NCI-H187 (cell line): ENCODE results near the gene USP44.
"Not testable (repeated sequence)": the region's sequence is repeated elsewhere in the genome, so short reads cannot be mapped to it uniquely, and the experiment has no call there.

Experiments
- DNase-seq, 2 experiments: peaks; one replicate each; lab custom pipeline; 2025; lab: John Stamatoyannopoulos, UW

The USP44 gene

DNA sequence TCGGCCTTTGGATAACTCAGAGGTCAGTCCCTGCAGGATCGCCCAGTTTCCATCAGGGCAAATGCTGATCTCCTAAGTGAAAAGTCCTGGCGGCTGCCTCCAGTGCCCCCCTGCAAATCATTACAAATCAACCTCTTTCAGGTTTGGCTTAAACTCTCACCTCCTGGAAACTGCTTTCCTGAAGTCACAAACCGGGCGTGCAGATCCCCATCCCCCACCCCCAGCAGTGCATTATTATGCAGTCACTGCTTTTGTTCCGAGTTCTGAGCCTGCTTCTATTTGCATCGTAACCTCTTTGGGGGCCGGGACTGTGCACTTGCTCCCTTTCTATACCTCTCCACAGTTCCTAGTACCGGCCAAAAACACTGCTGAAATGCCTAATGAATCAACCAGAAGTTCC lies at the start of gene USP44:
TSS of gene USP44 (minus strand) at position 172 of the 400 bp plus-strand sequence. CDS start 17,220 bp downstream, outside the sequence.
- no peak for DNase-seq

DNA sequence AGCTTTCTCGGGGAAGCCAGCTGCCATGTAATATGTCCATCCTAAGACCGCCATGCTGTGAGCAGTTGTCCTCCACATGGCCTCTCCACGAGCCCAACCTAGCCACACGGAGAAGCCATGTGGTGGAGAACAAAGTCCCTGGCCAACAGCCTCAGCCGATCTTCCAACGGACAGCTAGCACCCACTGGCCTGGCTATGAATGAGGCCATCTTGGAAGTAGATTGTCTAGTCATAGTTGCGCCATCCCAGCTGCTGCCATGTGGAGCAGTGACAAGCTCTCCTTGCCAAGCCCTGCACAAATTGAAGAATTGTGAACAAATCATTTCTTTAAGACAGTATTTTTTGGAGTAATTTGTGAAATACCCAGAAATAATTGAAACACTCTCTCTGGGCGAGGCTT lies 49.3 kb upstream of the USP44 start:
- no peak for DNase-seq

DNA sequence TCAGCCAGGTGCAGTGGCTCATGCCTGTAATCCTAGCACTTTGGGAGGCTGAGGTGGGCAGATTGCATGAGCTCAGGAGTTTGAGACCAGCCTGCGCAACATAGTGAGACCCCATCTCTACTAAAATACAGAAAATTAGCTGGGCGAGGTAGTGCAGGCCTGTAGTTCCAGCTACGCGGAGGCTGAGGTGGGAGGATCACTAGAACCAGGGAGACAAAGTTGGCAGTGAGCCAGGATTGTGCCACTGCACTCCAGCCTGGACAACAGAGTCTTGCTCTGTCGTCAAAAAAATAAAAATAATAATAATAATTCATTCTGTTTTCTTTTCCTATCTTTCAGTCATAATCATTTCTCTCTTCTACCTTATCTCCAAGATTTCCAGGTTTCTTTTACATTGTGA lies 48.6 kb upstream of the USP44 start:
- DNase-seq: no peak

DNA sequence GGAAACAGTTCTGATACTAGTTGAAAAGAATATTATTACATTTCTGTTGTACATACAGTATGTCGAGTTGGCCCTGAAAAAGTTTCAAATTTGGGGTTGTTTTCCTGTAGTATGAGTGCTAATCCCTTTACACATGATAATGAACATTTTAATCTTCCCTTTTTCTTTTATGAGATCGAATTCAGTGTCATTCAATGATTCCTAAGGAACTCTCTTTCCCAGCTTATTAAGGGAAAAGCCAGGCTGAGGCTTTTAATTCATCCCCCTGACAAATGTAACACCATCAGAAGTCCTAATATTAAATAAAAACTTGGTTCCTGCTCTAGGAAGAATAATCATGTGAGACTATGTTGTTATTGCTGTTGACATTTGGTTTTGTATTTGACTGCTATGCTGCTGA lies 42.9 kb upstream of the USP44 start:
- DNase-seq: no peak

DNA sequence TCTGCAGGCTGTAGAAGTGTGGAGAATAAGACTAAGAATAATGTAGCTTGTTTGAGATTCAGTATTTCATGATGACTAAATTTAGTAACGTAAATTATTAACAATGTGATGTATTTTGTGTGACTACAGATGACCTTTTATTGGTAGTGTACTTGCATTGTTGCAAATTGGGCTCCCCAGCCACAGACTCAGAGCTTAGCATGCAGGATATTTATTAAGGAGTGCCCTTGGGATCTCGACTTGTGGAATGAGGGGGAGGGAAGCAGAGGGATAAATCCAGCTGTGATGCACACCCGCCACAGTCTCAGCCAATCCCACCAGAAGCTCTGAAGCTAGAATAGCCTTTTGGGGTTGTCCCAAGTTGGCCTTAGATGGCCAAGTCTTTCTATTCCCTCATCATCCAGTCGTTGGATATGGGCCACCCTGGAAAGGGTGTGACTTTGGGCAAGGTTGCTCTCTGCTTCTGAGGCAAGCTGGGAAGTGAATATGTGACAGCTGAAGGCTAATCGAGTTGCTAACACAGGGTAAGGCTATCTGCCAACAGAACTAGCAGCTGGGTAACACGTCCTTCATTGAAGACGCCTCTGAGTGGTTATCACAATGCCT lies 42.1 kb upstream of the USP44 start:
- DNase-seq: no peak

DNA sequence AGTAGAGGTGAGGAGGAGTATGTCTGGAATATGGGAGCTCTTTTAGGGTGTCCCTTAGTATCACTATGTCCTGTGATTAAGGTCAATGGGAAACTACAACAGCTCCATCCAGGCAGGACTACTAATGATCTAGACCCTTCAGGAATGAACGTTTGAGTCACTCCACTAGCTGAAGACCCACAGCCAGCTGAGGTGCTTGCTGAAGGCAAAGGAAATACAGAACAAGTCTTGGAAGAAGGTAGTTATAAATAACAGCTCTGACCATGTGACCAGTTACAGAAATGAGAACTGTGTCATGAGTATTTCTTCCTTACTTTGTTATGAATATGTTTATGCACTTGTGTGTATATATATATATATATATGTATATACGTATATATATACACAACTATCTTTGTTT lies 40.5 kb upstream of the USP44 start:
- DNase-seq: no peak

DNA sequence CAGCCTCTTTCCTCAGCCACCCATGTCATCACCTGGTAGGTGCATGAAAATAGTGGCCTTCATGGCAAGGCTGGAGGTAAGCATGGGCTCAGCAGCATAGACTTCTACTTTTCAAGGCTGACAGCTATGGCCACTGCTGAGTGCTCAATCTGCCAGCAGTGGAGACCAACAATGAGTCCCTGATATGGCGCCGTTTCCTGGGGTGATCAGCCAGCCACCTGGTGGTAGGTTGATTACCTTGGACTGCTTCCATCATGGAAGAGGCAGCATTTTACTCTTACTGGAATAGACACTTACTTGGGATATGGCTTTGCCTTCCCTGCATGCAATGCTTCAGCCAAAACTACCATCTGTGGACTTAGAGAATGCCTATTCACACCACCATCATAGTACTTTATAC lies 39.5 kb upstream of the USP44 start:
- DNase-seq: no peak

DNA sequence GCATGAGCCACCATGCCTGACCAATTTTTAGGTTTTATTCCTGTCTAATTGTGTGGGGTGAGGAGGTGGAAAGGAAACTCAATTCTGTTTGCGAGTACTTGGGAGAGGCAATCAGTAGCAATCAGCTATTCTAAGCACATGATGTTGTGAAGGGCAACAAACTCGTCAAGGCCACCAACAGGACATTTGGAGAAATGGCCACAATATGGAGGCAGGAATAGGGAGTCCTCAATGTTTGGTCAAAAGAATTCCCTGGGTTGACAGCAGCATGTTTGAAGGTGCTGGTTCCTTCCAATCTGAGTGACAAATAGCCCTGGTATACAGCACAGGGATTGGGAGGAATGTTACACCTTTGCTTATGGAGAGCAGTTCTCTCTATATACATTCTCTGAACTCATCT lies 32.7 kb upstream of the USP44 start:
- DNase-seq: no peak

DNA sequence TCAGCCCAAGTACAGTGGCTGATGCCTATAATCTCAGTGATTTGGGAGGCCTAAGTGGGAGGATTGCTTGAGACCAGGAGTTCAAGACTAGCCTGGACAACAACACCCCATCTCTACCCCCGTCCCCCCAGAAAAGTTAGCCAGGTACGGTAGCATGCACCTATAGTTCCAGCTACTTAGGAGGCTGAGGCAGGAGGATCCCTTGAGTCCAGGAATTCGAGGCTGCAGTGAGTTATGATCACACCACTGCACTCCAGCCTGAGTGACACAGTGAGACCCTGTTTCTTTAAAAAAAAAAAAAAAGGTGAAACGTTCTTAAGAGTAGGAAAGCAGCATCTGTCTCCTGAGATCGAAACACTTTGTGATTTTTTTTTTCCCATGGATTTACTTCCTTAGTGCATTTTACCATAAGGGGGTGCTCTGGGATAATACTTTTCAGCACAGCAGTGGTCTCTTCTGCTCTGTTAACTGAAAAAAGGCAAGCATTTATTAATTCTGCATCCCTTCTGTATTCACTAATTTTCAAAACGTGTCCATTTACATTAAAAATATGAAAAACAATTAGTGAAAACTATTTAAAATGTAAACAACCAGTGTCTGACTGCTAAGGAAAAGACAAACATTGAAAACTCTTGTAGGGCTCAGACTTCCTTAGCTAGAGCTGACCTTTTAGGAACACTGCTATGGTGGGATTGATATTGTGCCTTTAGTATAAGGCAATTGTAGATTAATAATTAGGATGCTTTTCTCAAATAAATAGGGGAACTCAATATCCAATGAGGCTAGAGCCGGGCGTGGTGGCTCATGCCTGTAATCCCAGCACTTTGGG lies 31.2 kb upstream of the USP44 start:
- DNase-seq: no peak

DNA sequence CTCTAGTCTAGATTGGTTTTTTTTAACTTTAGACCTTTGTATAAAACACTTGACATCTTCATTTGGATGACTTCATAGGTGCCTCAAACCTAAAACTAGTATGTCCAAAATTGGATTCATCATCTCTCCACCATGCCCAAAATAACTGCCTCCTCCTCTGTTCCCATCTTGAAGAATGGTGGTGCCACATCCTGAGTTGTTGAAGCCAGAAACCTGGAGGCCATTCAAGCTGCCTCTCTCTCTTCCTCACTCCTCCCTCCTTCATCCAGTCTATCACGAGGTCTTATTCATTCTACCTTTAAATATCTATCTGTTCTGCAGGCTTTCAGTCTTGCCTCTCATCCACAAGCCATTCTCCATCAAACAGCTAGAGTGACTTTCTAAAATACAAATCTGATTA lies 26.5 kb upstream of the USP44 start:
- no peak for DNase-seq

DNA sequence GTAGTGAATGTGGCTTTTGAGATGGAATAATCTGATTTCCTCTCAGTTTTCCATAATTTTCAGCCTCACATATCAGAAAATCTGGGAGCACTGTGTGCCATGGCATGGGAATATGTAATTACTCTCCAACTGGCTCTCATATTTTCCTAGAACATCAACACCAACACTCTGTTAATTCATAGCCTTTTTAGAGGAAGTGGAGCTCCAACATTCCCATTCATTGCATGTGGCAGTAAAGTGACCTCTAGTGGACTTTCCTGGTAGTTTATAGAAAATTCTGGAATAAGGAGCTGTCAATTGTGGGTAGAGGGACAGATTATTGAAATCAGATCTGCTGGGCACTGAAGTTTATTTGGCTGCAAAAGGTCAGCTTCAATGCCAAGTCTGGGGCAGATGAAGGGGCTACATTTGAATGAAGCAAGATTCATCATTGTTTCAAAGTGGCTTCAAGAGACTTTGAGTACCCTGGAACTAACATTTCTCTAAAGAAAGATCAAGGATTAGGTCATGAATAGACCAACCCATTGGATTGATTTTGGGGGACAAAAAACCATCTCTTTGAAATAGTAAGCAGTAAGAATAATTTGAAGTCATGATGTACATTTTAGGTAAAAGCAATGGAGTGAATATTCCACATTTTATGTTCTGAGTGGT lies 23.6 kb upstream of the USP44 start:
- no peak for DNase-seq

DNA sequence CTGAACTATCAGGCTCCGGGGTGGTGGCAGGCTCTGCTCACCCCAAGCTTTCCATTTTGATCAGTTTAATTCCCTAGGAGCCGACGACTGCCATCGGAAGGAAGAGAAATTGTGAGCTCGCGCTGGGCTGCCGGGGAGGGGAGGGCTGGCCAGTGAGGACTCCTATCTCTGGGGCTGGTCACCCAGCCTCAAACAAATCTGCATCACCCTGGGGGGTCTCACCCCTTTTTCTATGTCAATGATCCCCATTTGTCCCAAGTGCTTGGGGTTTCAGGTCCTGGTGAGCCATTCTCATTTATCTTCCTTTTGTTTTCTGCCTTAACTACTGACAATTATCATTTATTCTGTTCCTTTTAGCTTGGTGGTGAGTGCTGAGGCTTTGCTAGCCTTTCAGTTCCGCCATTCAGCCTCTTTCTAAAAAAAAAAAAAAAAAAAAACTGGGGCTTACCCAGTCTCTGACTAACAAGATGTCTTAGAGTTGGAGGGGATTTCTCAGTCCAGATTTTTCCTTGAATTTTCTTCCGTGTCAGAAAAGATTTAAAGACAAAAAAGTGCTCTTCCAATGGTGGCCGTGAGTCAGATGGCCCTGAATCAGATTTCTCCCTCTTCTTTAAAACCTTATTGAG lies 22.8 kb upstream of the USP44 start:
- no peak for DNase-seq

DNA sequence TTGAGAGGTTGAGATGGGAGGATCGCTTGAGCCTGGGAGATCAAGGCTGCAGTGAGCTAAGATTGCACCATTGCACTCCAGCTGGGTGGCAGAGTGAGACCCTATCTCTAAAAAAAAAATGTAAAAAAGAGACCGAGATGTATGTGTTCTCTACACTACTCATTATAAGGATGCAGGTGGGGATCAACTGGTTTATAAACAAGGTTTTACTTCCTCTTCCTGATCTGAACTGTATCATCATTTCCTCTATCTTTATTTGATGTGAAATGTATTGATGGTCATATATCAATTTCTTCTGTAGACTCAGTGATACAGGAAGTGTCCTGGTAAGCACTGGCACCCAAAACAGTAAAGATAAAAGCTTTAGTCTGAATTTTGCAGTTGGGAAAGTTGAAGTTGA lies 20.1 kb upstream of the USP44 start:
- no peak for DNase-seq

DNA sequence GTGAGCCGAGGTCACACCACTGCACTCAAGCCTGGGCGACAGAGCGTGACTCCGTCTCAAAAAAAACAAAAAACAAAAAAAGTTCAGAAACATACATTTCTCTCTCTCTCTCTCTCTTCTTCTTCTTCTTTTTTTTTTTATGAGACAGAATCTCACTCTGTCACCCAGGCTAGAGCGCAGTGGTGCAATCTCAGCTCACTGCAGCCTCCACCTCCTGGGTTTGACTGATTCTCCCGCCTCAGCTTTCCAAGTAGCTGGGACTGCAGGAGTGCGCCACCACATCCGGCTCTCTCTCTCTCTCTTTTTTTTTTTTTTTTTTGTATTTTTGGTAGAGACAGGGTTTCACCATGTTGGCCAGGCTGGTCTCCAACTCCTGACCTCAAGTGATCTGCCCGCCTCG lies 16.8 kb upstream of the USP44 start:
- not testable (repeated sequence) for DNase-seq

DNA sequence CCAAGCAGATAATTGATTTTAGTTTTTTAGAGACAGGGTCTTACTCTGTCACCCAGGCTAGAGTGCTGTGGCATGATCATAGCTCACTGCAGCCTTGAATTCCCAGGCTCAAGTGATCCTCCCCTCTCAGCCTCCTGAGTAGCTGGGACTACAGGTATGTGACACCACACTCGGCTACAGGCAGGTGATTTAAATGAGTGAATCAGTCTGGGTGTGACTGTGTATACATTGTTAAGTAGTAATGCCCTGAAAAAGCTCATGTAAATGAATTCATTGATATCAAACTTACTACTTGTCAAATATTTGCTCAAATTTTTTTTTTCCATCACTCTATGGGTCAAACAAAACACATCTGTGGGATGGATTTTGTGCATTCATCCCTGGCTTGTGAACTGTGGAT lies 6.3 kb upstream of the USP44 start:
- DNase-seq: no peak

DNA sequence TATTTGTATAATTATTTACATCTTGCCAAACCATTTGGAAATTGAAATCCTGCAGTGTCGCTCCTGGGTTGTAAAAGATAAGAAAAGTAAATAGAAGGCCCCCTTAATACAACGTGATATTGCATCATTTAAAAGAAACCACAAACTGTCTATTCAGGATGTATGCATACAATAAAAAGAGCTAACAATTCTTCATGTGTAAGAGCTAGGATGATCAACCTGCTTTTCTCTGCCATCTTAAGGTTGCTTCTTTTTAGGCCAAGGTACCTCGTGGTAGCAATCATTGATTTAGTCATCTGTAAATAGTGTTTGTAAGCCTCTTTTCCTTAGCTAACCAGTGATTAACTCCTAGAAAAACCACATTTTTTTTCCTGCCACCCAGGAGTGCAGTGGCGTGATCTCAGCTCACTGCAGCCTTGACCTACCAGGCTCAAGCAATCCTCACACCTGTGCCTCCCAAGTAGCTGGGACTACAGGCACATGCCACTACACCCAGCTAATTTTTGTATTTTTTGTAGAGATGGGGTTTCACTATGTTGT lies 3.3 kb upstream of the USP44 start:
- DNase-seq: no peak

DNA sequence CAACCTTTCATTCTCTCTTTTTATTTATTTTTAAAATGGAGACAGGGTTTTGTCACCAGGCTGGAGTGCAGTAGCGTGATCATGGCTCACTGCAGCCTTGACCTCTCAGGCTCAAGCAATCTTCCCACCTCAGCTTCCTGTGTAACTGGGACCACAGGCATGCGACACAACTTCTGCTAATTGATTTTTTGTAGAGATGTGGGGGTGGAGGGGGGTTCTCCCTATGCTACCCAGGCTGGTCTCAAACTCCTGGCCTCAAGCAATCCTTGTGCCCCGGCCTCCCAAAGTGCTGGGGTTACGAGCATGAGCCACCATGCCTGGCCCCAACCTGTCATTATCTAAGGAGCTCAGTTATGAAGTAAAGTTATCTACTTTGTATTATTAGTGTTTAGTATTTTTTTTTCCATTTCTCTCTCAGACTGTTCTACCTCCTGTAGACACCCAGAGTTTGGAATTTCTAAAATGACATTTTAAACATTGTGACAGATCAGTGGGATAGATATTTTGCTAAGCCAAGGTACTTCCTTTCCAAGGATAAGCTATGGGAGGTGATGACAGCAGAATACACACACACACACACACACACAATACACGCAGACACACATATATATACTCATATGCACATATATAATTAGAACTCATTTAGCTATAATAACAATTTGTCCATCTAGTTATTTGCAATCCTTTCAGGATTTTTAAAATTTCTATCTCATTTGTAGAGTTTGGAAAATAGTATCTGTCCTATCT lies 2.1 kb upstream of the USP44 start:
- DNase-seq: no peak

DNA sequence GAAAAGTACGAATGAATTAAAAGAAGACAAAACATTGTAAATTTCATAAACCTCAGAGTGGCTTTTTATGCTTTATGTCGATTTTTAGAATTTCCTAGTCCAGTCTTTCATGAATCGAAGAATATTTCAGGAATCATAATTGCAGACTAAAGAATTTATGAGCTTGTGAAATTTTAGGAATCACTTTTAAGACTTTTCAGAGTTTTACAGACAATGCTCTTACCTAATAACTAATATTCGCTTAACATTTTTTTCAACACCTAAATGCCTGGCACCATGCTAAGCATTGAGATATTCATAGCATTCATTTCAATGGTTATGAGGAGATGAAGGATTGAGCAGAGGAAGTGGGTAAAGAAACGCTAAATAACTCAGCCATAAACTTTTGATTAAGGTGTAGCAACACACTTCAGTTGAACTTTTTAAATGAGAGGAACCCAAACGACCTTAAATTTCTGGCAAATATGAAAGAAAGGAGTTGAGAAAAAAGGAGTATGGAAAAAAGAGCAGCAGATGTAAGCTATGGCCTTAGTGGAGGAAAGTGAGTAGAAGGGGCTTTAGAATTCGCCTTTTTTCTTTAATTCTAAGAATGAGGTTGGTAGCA lies 739 bp upstream of the USP44 start:
- no peak for DNase-seq

DNA sequence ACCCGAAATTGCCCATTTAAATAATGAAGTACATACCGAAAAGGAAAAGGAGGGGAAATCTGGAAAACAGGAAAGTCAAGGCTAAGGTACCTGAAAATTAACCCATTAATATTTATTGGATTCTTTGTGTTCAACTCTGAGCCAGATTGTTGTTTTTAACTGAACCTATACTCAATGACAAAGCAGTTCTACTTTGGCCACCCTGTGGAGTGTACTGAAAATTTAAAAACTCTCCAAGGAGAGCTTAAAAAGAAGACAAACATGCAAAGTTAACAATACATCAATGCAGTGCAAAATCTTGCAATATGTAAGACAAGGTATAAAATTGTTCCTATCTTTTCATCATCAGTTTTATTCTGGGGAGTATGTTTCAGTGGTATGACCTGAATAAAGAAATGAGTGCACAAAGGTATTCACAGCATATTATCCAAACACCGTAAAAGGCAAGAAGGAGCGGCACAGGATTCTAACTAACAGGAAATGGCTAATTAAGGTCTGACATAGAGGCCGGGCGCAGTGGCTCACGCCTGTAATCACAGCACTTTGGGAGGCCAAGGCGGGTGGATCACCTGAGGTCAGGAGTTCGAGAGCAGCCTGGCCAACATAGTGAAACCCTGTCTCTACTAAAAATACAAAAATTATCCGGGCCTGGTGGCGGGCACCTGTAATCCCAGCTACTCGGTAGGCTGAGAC lies 1.7 kb downstream of the USP44 start:
- DNase-seq: no peak

DNA sequence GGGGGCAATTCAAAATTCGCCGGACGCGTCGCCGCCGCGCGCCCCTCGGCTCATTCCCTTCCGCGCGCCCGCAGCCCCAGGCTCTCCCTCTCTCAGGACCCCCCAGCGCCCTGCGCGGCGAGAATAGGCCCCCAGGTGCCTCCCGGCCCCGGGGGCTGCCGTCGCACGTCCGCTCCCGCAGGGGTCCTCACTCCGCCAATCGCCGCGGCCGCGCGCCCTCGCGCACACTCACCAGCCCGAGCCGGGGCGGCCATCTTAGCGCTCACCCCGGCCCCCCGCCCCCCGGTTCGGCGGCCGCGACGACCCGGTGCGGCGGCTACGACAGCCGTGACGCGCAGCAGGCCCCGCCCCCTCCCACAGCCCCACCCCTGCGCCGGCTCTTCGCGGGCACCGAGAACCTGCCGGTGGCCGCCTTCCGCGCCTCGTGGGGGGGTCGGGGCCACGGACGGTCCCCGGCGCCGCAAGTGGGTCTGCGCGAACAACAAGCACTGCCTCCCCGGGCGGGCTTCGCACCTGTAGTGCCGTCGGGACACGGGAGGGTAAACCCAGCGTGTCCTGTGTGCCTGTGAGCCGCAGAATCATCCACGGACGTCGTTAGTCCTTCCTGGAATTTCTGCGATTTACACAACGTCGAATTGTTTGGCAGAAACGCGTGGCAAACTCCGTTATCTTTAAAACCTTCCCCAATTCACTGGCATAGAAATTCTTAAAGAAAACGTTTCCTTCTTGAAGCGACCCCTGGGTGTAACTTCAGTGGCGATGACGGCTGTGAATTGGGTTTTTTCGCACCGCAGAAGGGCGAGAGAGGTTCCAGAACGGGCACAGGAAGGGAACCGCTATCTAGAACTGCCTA lies 2.5 kb downstream of the USP44 start:
- peak in 1 of 2 experiments; percentile 17 for DNase-seq
